SK-N-SH treated with all-trans-retinoic acid at 6 μM for 48 hours (cell line): ENCODE results near the gene TRAPPC10.

Source experiments
- ATAC-seq: fragments of 200-7000 bp; cut with Tn5 transposase; 3 replicates; pipeline ENCODE4 v1.9.1; 2020; ENCODE audit warnings: mild to moderate bottlenecking, moderate library complexity
- BACH2 ChIP-seq: fragments of 250-450 bp; sonication (Bioruptor Pico); IDR thresholded peaks from 2 replicates; pipeline ENCODE4 v1.9.0; 2021; ENCODE audit warnings: mild to moderate bottlenecking, borderline replicate concordance
- CSDC2 ChIP-seq: fragments of 250-450 bp; sonication (Bioruptor Pico); IDR thresholded peaks from 2 replicates; pipeline ENCODE4 v1.5.0; 2020; ENCODE audit warnings: mild to moderate bottlenecking, moderate library complexity
- ESRRG ChIP-seq: fragments of 250-450 bp; sonication (Bioruptor Pico); IDR thresholded peaks from 2 replicates; pipeline ENCODE4 v1.6.1; 2021; ENCODE audit warnings: mild to moderate bottlenecking
- GLIS3 ChIP-seq: fragments of 250-450 bp; sonication (Bioruptor Pico); IDR thresholded peaks from 2 replicates; pipeline ENCODE4 v1.5.0; 2020; ENCODE audit warnings: mild to moderate bottlenecking, moderate library complexity
- ISL1 ChIP-seq: fragments of 250-450 bp; sonication (Bioruptor Pico); IDR thresholded peaks from 2 replicates; pipeline ENCODE4 v2.1.2; 2022; ENCODE audit warnings: mild to moderate bottlenecking, moderate library complexity
- OSR1 ChIP-seq: fragments of 250-450 bp; sonication (Bioruptor Pico); IDR thresholded peaks from 2 replicates; pipeline ENCODE4 v1.8.0; 2022; ENCODE audit warnings: moderate library complexity, mild to moderate bottlenecking, inconsistent platforms
- PATZ1 ChIP-seq: fragments of 250-450 bp; sonication (Bioruptor Pico); IDR thresholded peaks from 2 replicates; pipeline ENCODE4 v1.8.0; 2020; ENCODE audit warnings: mild to moderate bottlenecking, moderate library complexity, borderline replicate concordance
- POU6F1 ChIP-seq: fragments of 250-450 bp; sonication (Bioruptor Pico); IDR thresholded peaks from 2 replicates; pipeline ENCODE4 v1.8.0; 2021; ENCODE audit warnings: low read depth, mild to moderate bottlenecking, moderate library complexity, borderline replicate concordance
- PPARA ChIP-seq: fragments of 250-450 bp; sonication (Bioruptor Pico); IDR thresholded peaks from 2 replicates; pipeline ENCODE4 v1.5.0; 2020; ENCODE audit warnings: mild to moderate bottlenecking, borderline replicate concordance
- RARB ChIP-seq: fragments of 250-450 bp; sonication (Bioruptor Pico); IDR thresholded peaks from 2 replicates; pipeline ENCODE4 v1.8.0; 2021; ENCODE audit warnings: mild to moderate bottlenecking, moderate library complexity
- SNAI2 ChIP-seq: fragments of 250-450 bp; sonication (Bioruptor Pico); IDR thresholded peaks from 2 replicates; pipeline ENCODE4 v1.5.0; 2020; ENCODE audit warnings: mild to moderate bottlenecking, moderate library complexity
- TCF4 ChIP-seq: fragments of 250-450 bp; sonication (Bioruptor Pico); IDR thresholded peaks from 2 replicates; pipeline ENCODE4 v1.8.0; 2021; ENCODE audit warnings: mild to moderate bottlenecking, moderate library complexity, borderline replicate concordance
- TOX ChIP-seq: fragments of 250-450 bp; sonication (Bioruptor Pico); IDR thresholded peaks from 2 replicates; pipeline ENCODE4 v1.8.0; 2021; ENCODE audit warnings: mild to moderate bottlenecking, moderate library complexity, borderline replicate concordance
- ZC3H10 ChIP-seq: fragments of 250-450 bp; sonication (Bioruptor Pico); IDR thresholded peaks from 2 replicates; pipeline ENCODE4 v1.5.1; 2021; ENCODE audit warnings: mild to moderate bottlenecking, moderate library complexity
- ZFP3 ChIP-seq: fragments of 250-450 bp; sonication (Bioruptor Pico); IDR thresholded peaks from 2 replicates; pipeline ENCODE4 v1.5.0; 2020; ENCODE audit warnings: mild to moderate bottlenecking, moderate library complexity
- ZNF565 ChIP-seq: fragments of 450-650 bp; formaldehyde crosslinking; conservative IDR thresholded peaks from 2 replicates; pipeline ENCODE4 v1.5.0; 2020; ENCODE audit warnings: low read depth, mild to moderate bottlenecking, moderate library complexity
- ZNF8 ChIP-seq: fragments of 450-650 bp; formaldehyde crosslinking; IDR thresholded peaks from 2 replicates; pipeline ENCODE4 v1.5.0; 2020; ENCODE audit warnings: mild to moderate bottlenecking, moderate library complexity
- TF ChIP-seq, protein P1 (sequence below): fragments of 250-450 bp; sonication (Bioruptor Pico); IDR thresholded peaks from 2 replicates; pipeline ENCODE4 v1.5.0; 2020; ENCODE audit warnings: mild to moderate bottlenecking, moderate library complexity
- TF ChIP-seq, protein P2 (sequence below): fragments of 250-450 bp; sonication (Bioruptor Pico); IDR thresholded peaks from 2 replicates; pipeline ENCODE4 v1.5.1; 2020; ENCODE audit warnings: low read depth, mild to moderate bottlenecking, moderate library complexity
- TF ChIP-seq, protein P3 (sequence below): fragments of 250-450 bp; sonication (Bioruptor Pico); IDR thresholded peaks from 2 replicates; pipeline ENCODE4 v1.5.1; 2021; ENCODE audit warnings: mild to moderate bottlenecking, moderate library complexity

Gene TRAPPC10

DNA sequence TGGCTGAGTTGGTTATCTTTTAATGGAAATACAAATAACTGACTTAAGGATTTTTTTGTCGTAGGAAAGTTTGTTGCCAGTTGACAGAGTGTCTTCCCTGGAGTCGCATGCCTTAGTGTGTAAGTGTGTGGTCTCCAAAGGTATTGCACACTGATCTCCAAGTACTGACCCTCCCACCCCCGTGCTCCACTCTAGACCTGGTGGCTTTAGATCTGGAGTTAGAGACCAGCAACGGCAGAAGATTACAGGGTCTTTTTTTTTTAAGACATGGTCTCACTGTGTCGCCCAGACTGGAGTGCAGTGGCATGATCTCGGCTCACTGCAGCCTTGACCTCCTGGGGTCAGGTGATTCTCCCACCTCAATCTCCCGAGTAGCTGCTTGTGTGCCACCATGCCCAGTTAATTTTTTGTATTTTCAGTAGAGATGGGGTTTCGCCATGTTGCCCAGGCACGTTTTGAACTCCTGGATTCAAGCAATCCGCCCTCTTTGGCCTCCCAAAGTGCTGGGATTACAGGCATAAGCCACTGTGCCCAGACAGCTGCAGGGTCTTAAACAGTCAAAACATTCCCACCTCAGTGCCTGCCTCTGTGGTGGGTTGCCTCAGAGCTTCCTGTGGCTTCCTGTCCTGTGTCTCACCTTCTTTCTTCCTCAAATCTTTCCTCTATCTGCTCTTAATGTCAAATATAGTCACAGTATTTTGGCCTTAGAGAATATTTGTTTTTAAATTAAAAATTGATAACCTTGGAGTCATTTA, 6.9 kb downstream of the TRAPPC10 start:
- TF ChIP-seq ZNF565 (CRISPR knock-in tag) (no peak), TOX (CRISPR knock-in tag) (no peak), BACH2 (no peak), TCF4 (CRISPR knock-in tag) (no peak), OSR1 (CRISPR knock-in tag) (no peak), ISL1 (no peak), SNAI2 (CRISPR knock-in tag) (no peak)
- ATAC-seq = no peak

GRCh38 chr21:44019568-44019958, 7.5 kb downstream of the TRAPPC10 start:
- ATAC-seq = no peak
- no peak for TF ChIP-seq ZC3H10 (CRISPR knock-in tag)
- no peak for TF ChIP-seq ESRRG (CRISPR knock-in tag)
- no peak for TF ChIP-seq GLIS3 (CRISPR knock-in tag)
- TF ChIP-seq, protein P1, sequence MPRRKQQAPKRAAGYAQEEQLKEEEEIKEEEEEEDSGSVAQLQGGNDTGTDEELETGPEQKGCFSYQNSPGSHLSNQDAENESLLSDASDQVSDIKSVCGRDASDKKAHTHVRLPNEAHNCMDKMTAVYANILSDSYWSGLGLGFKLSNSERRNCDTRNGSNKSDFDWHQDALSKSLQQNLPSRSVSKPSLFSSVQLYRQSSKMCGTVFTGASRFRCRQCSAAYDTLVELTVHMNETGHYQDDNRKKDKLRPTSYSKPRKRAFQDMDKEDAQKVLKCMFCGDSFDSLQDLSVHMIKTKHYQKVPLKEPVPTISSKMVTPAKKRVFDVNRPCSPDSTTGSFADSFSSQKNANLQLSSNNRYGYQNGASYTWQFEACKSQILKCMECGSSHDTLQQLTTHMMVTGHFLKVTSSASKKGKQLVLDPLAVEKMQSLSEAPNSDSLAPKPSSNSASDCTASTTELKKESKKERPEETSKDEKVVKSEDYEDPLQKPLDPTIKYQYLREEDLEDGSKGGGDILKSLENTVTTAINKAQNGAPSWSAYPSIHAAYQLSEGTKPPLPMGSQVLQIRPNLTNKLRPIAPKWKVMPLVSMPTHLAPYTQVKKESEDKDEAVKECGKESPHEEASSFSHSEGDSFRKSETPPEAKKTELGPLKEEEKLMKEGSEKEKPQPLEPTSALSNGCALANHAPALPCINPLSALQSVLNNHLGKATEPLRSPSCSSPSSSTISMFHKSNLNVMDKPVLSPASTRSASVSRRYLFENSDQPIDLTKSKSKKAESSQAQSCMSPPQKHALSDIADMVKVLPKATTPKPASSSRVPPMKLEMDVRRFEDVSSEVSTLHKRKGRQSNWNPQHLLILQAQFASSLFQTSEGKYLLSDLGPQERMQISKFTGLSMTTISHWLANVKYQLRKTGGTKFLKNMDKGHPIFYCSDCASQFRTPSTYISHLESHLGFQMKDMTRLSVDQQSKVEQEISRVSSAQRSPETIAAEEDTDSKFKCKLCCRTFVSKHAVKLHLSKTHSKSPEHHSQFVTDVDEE (CRISPR knock-in tag) = no peak
- TF ChIP-seq SNAI2 (CRISPR knock-in tag) = no peak
- TF ChIP-seq CSDC2 (CRISPR knock-in tag) = no peak
- TF ChIP-seq PPARA = no peak
- no peak for TF ChIP-seq PATZ1 (CRISPR knock-in tag)
- TF ChIP-seq ZNF565 (CRISPR knock-in tag) = no peak
- TF ChIP-seq ZNF8 (CRISPR knock-in tag) = no peak
- TF ChIP-seq POU6F1 = no peak
- TF ChIP-seq RARB = no peak
- TF ChIP-seq OSR1 (CRISPR knock-in tag) = no peak
- TF ChIP-seq, protein P2, sequence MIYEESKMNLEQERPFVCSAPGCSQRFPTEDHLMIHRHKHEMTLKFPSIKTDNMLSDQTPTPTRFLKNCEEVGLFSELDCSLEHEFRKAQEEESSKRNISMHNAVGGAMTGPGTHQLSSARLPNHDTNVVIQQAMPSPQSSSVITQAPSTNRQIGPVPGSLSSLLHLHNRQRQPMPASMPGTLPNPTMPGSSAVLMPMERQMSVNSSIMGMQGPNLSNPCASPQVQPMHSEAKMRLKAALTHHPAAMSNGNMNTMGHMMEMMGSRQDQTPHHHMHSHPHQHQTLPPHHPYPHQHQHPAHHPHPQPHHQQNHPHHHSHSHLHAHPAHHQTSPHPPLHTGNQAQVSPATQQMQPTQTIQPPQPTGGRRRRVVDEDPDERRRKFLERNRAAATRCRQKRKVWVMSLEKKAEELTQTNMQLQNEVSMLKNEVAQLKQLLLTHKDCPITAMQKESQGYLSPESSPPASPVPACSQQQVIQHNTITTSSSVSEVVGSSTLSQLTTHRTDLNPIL (CRISPR knock-in tag) = no peak
- TF ChIP-seq, protein P3, sequence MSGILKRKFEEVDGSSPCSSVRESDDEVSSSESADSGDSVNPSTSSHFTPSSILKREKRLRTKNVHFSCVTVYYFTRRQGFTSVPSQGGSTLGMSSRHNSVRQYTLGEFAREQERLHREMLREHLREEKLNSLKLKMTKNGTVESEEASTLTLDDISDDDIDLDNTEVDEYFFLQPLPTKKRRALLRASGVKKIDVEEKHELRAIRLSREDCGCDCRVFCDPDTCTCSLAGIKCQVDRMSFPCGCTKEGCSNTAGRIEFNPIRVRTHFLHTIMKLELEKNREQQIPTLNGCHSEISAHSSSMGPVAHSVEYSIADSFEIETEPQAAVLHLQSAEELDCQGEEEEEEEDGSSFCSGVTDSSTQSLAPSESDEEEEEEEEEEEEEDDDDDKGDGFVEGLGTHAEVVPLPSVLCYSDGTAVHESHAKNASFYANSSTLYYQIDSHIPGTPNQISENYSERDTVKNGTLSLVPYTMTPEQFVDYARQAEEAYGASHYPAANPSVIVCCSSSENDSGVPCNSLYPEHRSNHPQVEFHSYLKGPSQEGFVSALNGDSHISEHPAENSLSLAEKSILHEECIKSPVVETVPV = no peak
- TF ChIP-seq, all 23 proteins: peak for 0

GRCh38 chr21:44020551-44020950, 8.4 kb downstream of the TRAPPC10 start:
- peak; percentile 17; the same call in 2 of the 3 replicates for ATAC-seq
- TF ChIP-seq POU6F1 (no peak), PATZ1 (CRISPR knock-in tag) (no peak), PPARA (no peak), ZFP3 (CRISPR knock-in tag) (no peak)
- TF ChIP-seq, protein P3 = no peak
